ENCODE results near the gene ARFGAP2. TPM values are rescaled to one million over a fixed set of nuclear protein-coding genes. Genes with fewer than 3 reads are reported as not detected.

Gene ARFGAP2
- total and polyA plus RNA-seq, 3 donors from 2014 or later: 82.4 to 178 (median 167) TPM

- no peak for TF ChIP-seq POLR2A (IDR thresholded peaks at IDR 0.05)
- TF ChIP-seq, protein P1, sequence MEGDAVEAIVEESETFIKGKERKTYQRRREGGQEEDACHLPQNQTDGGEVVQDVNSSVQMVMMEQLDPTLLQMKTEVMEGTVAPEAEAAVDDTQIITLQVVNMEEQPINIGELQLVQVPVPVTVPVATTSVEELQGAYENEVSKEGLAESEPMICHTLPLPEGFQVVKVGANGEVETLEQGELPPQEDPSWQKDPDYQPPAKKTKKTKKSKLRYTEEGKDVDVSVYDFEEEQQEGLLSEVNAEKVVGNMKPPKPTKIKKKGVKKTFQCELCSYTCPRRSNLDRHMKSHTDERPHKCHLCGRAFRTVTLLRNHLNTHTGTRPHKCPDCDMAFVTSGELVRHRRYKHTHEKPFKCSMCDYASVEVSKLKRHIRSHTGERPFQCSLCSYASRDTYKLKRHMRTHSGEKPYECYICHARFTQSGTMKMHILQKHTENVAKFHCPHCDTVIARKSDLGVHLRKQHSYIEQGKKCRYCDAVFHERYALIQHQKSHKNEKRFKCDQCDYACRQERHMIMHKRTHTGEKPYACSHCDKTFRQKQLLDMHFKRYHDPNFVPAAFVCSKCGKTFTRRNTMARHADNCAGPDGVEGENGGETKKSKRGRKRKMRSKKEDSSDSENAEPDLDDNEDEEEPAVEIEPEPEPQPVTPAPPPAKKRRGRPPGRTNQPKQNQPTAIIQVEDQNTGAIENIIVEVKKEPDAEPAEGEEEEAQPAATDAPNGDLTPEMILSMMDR (IDR thresholded peaks at IDR 0.05): no peak
These were observed 21.8 kb downstream of the ARFGAP2 start for GRCh38 chr11:47154616-47155570.

GRCh38 chr11:47152953-47153950 is 23.4 kb downstream of the ARFGAP2 start:
- TF ChIP-seq POLR2A (IDR thresholded peaks at IDR 0.05): no peak
- TF ChIP-seq, protein P1 (IDR thresholded peaks at IDR 0.05): peak; percentile 84 to 85 (median 85)
- Histone ChIP-seq H3K4me1 (peaks cover 4% of the 10 kb centered on the region), H3K4me3 (no peak overlapping the region), H3K27me3 (no peaks in the 10 kb centered on the region), H3K27ac (no peak overlapping the region), H3K36me3 (ENCODE audit: low read depth, missing control alignments) (no peaks in the 10 kb centered on the region), H3K9me3 (no peaks in the 10 kb centered on the region)
- DNase-seq: peak; percentile 89
- 49 to 51% methylated on average over 11 of the region's 11 CpGs for WGBS, 2 donors
- intact Hi-C loops (cut with DNase I; ENCODE audit: low total_unique reads): no loop called here

More at GRCh38 chr11:47154616-47155570, 21.8 kb downstream of the ARFGAP2 start:
- no peaks in the 10 kb centered on the region for H3K9me3 ChIP-seq
- H3K4me1 ChIP-seq: peaks cover 4% of the 10 kb centered on the region
- no peaks in the 10 kb centered on the region for H3K27me3 ChIP-seq
- DNase-seq: no peak
- H3K4me3 ChIP-seq: no peak overlapping the region
- H3K36me3 ChIP-seq (ENCODE audit: low read depth, missing control alignments): no peaks in the 10 kb centered on the region
- H3K27ac ChIP-seq: no peak overlapping the region
- intact Hi-C loops (cut with DNase I; ENCODE audit: low total_unique reads): no loop called here
- WGBS, 2 donors: 74 to 82% methylated on average over 18 of the region's 18 CpGs

GRCh38 chr11:47152126-47152952 is 24.3 kb downstream of the ARFGAP2 start:
- 85 to 88% methylated on average over 12 to 16 of the region's 16 CpGs for WGBS, 2 donors
- Histone ChIP-seq H3K36me3 (ENCODE audit: low read depth, missing control alignments) (no peaks in the 10 kb centered on the region), H3K9me3 (no peaks in the 10 kb centered on the region), H3K27me3 (no peaks in the 10 kb centered on the region), H3K27ac (no peak overlapping the region), H3K4me1 (peaks cover 4% of the 10 kb centered on the region), H3K4me3 (no peak overlapping the region)
- DNase-seq: no peak
- intact Hi-C loops (cut with DNase I; ENCODE audit: low total_unique reads): no loop called here
- TF ChIP-seq, protein P1 (IDR thresholded peaks at IDR 0.05): no peak
- no peak for TF ChIP-seq POLR2A (IDR thresholded peaks at IDR 0.05)

- intact Hi-C loops (cut with DNase I; ENCODE audit: low total_unique reads): no loop called here
- no peak for TF ChIP-seq POLR2A (IDR thresholded peaks at IDR 0.05)
- TF ChIP-seq, protein P1 (IDR thresholded peaks at IDR 0.05): no peak
- no peak overlapping the region for H3K4me3 ChIP-seq
- H3K4me1 ChIP-seq: peaks cover 4% of the 10 kb centered on the region
- H3K27ac ChIP-seq: no peak overlapping the region
- no peaks in the 10 kb centered on the region for H3K36me3 ChIP-seq (ENCODE audit: low read depth, missing control alignments)
- DNase-seq: no peak
- H3K9me3 ChIP-seq: no peaks in the 10 kb centered on the region
- 55 to 67% methylated on average over 2 of the region's 2 CpGs for WGBS, 2 donors
- H3K27me3 ChIP-seq: no peaks in the 10 kb centered on the region
These were observed 26.9 kb downstream of the ARFGAP2 start for GRCh38 chr11:47149782-47150181.

All from testis (tissue), 3 donors.